SIG-M5 treated with dmso at 0.1 percent for 504 hours (cell line): Measurements from ENCODE around the gene CCDC124.
A peak's percentile ranks its signal among the peaks of the same experiment; 100 is the strongest.

Source experiments
- DNase-seq: peaks from one replicate; lab custom pipeline; 2025; ENCODE audit not compliant: unreplicated experiment; lab: John Stamatoyannopoulos, UW

Gene CCDC124

DNA sequence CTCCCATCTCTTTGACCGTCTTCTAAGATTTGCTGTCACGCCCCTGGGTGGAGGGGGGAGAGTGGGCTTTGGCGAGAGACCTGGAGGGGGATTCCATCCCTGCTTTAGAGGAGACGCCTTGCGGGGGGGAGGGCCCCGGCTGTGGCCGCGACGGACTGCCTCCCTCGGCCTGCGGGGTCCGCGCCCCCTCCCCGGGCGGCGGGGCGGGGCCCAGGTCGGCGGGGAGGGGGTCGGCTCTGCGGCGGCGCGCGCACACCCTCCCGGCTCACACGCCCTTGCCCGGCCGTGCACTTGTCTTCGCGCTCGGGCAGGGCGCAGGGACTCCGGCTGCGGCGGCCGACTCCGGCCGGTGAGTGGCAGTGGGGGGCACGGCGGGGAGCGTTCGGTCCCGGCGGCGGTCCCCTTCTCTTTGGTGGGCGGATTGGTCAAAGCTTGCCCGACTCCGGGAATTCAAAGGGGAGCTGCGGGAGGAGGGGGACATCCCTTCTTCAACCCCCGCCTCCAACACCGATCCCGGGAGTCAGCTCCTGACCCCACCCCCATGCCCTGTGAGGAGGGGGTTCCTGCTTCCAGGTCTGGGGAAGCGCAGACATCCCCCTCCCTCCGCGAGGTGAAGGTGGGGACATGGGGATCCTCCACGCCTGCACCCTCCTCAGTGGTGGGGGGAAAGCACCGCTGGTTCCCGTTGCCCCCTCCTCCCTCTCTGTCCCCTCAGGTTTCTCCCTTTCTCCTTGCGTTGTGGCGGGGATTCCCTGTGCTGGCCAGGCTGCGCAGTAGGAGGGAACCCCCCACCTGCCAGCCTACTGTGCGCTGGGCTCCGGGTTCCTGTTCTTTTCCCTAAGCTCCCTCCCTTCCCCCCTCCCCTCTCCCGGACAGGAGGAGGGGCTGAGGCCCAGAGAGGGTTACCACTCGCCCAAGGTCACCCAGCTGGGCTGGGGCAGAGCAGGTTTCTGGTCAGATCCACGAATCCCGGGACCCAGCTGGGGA is 19.5 kb downstream of the CCDC124 start:
- DNase-seq = no peak

DNA sequence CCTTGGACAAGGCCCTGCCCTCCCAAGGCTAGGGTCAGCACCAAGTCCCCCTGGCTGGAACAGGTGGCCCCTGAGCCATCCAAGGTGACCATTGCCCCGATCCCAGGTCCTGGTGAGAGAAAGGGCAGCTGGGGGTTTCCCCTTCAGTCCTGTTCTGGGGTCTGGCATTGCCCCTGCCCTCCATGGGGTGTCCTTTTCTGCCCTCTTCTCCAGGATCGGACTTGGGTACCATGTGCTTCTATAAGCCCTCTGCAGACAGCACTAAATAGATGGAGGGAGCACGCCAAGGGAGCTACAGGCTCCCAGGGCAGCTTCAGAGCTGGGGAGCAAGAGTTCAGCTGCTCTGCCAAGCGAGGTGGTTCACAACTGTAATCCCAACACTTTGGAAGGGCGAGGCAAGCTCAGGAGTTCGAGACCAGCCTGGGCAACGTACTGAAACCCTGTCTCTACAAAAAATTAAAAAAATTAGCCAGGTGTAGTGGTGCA is 20.5 kb downstream of the CCDC124 start:
- no peak for DNase-seq

DNA sequence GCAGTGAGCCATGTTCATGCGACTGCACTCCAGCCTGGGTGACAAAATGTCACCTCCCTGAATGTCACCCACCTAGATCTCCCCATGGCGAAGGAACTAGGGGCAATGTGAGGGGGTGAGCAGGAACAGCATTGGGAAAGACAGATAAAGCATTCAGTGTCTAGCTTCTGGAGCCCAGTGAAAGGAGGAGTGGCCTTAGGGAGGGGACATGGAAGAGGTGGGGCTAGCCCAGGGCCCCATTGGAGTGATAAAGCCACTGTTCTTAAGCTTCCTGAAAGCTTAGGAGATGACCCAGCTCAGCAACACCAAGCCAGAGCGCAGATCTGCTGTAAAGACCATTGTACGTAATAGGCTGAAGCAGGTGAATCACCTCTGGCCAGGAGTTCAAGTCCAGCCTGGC is 21.1 kb downstream of the CCDC124 start:
- peak; percentile 12 for DNase-seq

DNA sequence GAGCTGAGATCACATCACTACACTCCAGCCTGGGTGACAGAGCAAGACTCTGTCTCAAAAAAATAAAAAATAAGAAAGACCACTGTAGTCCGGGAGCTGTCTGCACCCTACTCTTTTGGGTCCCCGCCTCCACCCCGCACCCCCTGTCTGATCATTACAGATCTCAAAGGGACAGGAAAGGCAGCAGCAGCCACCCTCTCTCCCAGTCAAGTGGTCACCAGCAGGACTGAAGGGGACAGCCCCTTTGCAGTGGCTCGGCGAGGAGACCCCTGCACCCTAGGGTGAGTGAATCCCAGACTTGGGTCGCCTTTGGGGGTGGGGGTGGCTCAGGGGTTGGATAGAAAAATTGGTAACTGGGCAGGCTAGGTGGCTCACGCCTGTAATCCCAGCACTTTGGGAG is 21.6 kb downstream of the CCDC124 start:
- no peak for DNase-seq

DNA sequence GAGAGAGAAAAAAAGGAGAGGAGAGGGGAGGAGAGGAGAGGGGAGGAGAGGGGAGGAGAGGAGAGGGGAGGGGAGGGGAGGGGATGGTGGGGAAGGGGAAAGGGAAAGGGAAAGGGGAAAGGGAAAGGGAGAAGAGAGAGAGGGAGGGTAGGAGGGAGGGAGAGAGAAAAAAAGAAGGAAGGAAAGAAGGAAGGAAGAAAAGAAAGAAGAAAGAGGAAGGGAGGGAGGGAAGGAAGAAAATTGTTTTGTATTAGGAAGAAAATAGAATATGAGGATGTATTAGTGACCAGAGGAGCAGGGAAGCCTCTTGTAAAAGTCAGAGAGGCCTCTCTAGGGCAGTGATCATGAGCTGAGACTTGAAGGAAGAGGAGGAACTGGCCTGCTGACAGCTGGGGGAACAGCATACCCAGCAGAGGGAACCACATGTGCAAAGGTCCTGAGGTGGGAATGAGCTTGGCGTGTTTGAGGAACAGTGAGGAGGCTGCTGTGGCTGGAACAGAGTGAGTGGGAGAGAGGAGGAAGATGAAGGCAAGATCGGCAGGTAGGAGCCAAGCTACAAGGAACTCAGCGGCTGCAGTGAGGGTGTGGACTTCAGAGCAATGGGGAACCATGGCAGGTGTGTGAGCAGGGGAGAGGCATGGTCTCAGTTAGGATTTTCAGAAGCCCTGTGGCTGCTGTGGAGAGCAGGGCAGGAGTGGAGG is 24.5 kb downstream of the CCDC124 start:
- no peak for DNase-seq

DNA sequence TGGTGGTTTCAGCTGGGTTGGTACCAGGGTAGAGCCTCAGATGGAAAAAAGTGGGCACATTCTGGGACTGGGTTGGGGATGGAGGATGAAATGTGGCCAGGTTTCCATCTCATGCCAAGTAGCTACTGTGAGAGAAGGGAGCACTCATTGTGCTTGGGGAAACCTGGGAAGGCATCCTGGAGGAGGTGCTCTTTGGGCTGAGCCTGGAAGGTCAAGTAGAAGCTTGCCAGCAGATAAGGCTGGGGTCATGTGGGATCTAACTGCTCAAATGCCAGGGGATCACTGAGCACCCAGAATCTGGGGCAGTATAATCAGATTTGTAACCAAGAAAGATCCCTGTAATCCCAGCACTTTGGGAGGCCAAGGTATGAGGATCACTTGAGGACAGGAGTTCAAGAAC is 25.1 kb downstream of the CCDC124 start:
- DNase-seq = no peak

DNA sequence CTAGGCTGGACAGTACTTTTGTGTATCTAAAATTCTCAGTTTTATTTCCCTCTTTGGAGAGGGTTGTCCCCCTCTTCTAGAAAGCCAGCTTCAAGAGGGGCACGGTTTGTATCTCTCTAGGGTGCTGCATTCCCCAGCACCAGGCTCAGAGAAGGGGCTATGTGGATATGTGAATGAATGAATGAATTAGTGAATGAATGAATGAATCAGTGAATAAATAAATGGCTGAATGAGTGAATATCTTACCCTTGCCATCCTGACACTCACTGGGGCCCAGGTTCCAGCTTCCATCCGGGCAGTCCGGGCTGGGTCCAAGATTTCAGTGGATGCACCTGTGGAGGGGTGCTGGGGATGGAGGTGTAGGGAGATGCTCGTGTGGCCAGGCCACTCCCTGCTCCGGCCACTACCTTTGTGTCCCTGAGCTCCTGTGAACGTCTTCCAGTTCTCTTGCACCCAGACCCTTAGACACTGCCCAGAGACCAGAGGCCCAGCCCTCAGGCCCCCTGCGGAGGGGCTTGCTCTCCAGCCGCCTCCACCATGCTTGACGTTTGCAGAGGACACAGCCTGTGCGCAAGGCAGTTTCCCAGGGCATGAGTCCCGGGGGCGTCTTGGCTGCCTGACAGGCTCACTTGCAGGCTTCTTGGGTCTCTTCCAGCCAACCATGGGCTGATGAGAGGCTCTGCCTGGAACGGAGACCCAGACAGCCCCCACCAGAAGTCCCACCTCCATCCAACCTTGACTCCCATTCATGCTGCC is 31.3 kb downstream of the CCDC124 start:
- DNase-seq = no peak

DNA sequence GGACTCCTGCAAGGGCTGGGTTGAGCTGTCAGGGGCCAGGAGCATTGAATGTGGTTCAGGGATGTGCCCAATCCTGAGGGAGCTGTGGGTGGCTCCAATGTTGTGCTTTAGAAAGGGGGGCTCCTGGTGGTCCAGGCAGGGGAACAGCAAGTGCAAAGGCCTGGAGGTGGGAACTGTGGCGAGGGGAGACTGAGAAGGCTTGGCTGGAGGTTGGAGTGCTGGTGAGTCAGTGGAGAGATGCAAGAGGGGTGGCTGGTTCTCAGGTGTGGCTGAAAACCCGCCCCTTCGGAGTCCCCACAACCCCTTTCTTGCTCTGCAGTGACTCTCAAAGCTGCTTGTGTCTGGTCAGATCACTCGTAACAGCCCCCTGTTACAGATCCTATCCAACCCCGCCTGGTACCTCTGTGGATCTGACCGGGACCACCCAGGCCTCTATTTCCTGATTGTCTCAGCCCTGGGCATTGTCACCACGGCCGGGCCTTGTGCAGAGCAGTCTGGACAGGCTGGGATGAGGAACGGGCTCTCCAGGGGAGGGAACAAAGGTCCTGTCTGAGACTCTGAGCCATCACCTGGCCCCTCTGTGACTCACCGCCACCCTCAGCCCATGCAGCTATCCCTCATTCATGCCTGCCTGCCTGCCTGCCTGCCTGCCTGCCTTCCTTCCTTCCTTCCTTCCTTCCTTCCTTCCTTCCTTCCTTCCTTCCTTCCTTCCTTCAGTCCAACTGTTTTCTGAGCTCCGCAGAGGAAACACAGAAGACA is 32.7 kb downstream of the CCDC124 start:
- no peak for DNase-seq

DNA sequence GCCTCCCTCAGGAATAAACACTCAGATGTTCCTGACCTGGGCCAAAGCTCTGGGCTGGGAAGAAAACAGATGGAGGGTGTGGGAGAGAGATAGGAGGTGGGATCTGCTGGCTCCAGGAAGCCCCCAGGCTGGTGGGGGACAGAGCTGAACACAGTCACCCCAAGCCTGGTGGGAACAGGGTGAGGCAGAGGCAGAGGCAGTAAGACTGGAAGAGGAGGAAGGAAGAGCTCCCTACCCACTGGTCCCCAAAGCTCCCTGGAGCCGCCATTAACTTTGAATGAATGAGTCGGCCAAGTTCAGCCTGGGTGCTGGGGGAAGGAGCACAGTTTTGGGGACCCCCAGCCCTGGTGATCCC is 33.3 kb downstream of the CCDC124 start:
- no peak for DNase-seq

DNA sequence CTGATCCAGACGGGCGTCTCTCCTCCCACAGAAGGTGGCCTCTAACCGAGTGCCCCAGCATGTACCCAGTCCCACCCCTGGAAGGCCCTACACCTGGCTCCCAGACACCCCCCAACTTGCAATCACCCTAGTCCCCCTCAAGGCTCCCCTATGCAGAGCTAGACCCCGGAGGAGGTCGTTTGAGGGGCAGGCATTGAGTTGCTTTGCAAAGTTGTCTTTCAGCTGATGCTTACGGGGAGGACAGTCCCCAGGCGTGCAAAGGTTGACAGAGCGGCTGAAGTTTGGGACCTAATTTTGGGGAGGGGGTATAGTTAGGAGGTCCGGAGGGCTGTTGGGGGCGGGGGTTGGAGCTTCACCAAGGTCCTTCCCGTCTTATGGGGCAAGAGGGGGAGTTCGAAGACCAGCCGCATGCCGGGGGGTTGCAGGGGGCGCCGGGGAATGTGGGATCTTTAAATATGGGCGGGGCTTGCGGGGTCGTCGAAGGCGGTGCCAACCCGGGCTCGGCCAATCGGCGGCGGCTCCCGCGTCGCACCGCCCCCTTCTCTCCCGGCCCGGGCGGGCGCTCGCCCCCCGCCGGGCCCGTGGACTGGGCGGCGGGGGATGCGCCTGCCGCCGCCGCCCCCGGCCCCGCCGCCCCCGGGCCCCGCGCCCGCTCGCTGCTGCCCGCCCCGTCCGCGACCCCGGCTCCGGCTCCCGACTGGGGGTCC is 33.9 kb downstream of the CCDC124 start, which contains the start of gene KCNN1:
Gene KCNN1 (plus strand): TSS at position 558 of the 707 bp plus-strand sequence. CDS start 6,782 bp downstream, outside the sequence.
- no peak for DNase-seq

DNA sequence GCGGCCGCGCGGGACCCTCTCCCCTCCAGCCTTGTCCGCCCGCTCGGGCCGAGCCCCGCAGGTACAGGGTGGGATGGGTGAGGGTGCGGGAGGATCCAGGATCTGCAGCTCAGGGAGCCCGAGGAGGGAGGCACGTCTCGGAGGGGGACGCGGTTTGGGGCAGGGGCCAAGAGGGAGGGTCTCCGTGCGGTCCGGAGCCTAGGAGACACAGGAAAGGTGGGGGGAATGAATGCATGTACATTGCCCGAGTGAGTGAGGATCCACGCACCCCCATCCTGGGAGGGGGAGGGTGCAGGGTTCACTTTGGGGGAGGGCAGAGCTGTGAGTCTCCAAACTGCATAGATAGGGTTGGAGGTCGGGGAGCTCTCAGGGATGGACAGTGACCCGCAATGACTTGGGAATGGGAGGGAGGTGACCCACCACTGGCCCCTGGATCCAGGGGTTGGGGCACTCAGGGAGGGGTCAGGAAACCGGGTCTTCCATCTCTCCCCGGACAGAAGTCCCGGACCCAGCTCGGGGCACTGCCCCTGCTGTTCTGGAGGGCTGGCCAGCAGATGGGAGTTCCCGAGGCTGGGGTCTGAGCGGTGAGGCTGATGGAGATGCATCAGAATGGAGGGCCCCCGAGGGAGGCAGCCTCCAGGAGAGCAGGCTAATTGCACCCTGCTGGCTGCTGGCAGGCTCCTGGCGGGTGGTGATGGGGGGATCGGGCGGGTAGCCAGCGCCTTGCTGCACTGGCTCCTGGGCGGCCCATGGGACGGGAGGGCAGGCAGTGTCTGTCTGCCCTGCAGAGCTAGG is 34.6 kb downstream of the CCDC124 start:
- no peak for DNase-seq

DNA sequence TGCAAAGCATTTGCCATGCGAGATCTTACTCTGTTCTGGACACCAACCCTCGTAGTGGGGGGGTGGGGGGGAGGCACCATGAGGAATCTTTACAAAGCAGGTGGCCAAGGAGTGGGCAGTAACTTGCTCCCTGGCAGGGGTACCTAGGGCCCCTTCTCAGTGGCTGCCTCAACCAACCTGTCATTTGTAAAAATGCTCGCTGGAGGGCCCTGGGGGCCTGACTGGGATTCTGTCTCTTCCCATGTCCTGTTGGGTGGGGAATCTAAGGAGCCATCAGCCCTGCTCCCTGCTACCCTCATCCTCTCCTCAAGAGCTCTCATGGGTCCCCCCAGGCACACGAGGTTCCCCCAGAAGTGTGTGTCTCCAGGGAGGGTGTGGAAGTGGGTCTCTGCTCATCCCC is 35.5 kb downstream of the CCDC124 start:
- no peak for DNase-seq

DNA sequence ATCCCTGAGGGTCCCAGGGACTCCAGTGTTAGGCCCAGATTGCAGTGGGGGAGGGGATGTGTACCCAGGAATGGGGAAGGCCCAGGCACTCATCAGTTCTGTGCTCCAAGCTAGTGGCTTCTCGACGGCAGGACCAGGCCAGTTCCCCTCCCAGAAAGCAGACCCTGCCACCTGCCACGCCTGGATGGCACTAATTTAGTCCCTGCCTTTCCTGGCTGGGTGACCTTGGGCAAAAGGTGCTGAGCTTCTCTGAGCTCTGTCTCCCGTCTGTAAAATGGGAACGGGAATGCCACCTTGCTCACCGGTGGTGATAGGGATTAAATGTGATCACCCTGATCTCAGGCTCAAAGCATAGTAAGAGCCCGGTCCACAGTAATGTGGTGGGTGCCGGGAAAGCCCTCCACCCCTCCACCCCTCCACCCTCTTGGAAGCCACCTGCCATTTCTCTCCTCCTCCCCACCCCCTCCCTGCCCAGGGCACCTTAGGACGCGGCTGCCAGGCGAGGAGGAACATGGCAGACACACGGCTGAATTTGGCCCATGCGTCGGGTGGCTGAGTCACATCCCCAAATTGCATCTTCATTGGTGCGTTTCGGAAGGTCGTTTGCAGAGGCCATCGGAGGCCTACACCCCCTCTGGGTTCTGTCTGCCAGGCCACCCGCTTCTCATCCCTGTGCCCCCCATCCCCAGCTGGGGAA is 36.4 kb downstream of the CCDC124 start:
- DNase-seq = no peak

DNA sequence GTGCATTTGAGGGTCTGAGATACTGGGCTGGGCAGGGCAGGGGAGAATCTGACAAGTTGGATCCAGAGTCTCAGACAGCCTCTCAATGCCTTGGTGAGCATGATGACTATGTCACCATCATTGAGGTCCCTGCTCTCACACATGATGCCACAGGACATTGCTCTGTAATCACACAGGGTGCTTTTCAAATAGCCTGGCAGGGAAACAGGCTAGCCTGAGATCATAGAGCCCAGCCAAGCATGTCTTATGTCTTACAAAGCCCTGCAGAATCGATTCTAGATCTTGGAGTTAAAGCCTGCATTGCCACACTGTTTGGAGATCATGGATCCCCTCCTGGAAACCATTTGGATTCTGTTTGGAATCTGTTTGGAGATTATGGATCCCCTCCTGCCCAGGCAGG is 39.4 kb downstream of the CCDC124 start:
- DNase-seq = no peak

DNA sequence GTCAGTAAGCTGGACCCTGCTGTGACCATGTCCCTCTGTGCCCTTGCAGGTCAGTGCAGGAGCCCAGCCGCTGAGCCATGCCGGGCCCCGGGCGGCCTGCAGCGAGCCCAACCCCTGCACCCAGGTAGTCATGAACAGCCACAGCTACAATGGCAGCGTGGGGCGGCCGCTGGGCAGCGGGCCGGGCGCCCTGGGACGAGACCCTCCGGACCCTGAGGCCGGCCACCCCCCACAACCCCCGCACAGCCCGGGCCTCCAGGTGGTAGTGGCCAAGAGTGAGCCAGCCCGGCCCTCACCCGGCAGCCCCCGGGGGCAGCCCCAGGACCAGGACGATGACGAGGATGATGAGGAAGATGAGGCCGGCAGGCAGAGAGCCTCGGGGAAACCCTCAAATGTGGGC is 40.9 kb downstream of the CCDC124 start:
- no peak for DNase-seq

DNA sequence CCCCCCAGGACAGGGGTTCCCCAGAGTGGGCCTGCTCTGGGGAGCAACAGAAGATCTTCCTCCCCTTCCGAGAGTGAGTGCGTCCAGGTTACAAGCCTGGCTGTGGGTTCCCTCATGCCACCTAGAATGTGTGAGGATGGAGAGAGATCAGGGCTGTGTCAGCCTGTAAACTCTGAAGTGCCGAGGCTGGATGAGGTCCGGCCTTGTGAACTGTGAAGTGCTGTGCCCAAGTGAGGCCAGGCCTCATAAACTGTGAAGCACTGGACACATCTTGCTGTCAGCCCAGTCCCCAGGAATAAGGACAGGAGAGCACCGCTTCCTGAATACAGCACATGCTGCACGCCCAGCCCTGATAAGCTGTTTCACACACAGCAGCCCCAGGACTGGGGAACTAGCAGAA is 41.7 kb downstream of the CCDC124 start:
- no peak for DNase-seq

DNA sequence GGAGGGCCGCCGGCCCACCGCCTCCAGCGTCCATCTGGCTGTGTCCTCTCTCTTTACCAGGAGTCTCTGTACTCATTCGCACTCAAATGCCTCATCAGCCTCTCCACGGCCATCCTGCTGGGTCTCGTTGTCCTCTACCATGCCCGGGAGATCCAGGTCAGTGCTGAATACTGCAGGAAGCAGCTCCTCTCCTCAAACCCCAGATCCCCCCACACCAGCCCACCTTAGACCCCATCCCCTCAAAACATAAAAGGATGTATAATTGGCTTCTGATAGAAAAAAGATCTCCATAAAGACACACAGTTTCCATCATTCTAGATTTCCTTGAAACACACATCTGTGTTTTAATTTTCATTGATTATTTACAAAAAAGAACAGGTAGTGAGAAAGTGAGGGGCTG is 42.2 kb downstream of the CCDC124 start:
- DNase-seq = no peak

DNA sequence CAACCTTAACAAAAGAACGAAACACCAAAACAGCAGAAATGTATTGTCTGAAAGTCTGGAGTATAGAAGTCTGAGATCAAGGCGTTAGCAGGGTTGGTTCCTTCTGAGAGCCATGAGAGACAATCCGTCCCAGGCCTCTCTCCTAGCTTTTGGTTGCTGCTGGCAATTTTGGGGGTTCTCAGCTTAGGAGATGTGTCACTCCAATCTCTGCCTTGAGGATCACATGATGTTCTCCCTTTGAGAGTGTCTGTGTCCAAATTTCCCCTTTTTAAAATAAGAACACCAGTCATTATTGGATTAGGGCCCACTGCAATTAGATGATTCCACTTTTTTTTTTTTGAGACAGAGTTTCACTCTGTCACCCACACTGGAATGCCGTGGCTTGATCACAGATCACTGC is 44.2 kb downstream of the CCDC124 start:
- no peak for DNase-seq

DNA sequence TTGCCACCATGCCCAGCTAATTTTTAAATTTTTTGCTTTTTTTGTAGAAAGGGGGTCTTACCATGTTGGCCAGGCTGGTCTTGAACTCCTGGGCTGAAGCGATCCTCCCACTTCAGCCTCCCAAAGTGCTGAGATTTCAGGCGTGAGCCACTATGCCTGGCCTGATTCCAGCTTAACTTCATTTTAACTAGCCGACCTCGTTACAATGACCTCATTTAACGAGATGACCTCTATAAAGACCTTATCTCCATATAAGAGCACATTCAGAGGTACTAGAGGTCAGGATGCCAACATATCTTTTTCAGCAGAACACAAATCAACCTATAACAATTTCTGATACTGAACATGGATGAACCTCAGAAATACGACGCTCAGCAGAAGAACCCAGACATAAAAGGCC is 44.7 kb downstream of the CCDC124 start:
- no peak for DNase-seq
